Lung (tissue), 12 donors: ENCODE data around the gene ANKRD27. TPM values are rescaled to one million over a fixed set of nuclear protein-coding genes. Genes with fewer than 3 reads are reported as not detected.

ENCODE experiments used
- ATAC-seq: fragments of 200-7000 bp; cut with Tn5 transposase; one replicate; pipeline ENCODE4 v1.9.1; 2020; ENCODE audit warnings: moderate number of reproducible peaks; ENCODE audit not compliant: insufficient read depth, low FRiP score
- DNase-seq, 3 donors: peaks; one replicate each; pipeline ENCODE4 v3.0.0-alpha.2; 2013 to 2017
- H3K27ac ChIP-seq, 2 donors: one replicate each; pipeline ENCODE4 v1.5.1; 2013; ENCODE audit warnings: mild to moderate bottlenecking in 2 of 2, moderate library complexity in 2 of 2, control low read depth in 1 of 2, inconsistent platforms in 1 of 2, low read depth in 1 of 2, low read length in 1 of 2
- H3K27me3 ChIP-seq, 3 donors: one replicate each; pipeline ENCODE4 v1.5.1; 2013; ENCODE audit warnings: low read length in 2 of 3; ENCODE audit not compliant: control insufficient read depth in 3 of 3, insufficient read depth in 3 of 3
- H3K36me3 ChIP-seq, 4 donors: one replicate each; pipeline ENCODE4 v1.5.1; 2013; ENCODE audit warnings: low read length in 4 of 4, mild to moderate bottlenecking in 1 of 4, moderate library complexity in 1 of 4; ENCODE audit not compliant: control insufficient read depth in 4 of 4, insufficient read depth in 4 of 4
- H3K4me1 ChIP-seq, 5 donors: one replicate each; pipeline ENCODE4 v1.5.1; 2013; ENCODE audit warnings: low read length in 5 of 5, mild to moderate bottlenecking in 2 of 5, moderate library complexity in 1 of 5; ENCODE audit not compliant: control insufficient read depth in 5 of 5, insufficient read depth in 5 of 5
- H3K4me3 ChIP-seq: one replicate; pipeline ENCODE4 v1.5.1; 2013; ENCODE audit warnings: mild to moderate bottlenecking, control low read depth, moderate library complexity
- H3K9ac ChIP-seq, 2 donors: one replicate each; pipeline ENCODE4 v1.5.1; 2013; ENCODE audit warnings: low read length in 2 of 2, control low read depth in 1 of 2; ENCODE audit not compliant: insufficient read depth in 1 of 2
- H3K9me3 ChIP-seq, 4 donors: one replicate each; pipeline ENCODE4 v1.5.1; 2013; ENCODE audit warnings: low read length in 3 of 4, mild to moderate bottlenecking in 1 of 4, moderate library complexity in 1 of 4; ENCODE audit not compliant: control insufficient read depth in 4 of 4, insufficient read depth in 3 of 4
- WGBS, 2 donors: extraction: QIAGEN DNeasy Blood & Tissue Kit; methylation state at CpG; one replicate each; pipeline ENCODE4 v1.1.7; 2013; 5-methylcytosine and 5-hydroxymethylcytosine counted together
- polyA plus RNA-seq, 2 donors: library from polyadenylated mRNA; stranded (reverse); fragments of 200-250 nt; gene quantifications; one replicate each; pipeline ENCODE4 v1.2.1, GENCODE V29; 2013
- total RNA-seq, 2 donors: library from RNA; depleted of rRNA in 1 of 2; stranded (reverse); fragments of >200 nt in 1 of 2; gene quantifications; one replicate each; pipeline ENCODE4 v1.2.1, GENCODE V29; 2014 to 2021
- TF ChIP-seq, protein P1 (sequence below): IDR thresholded peaks from 2 replicates; pipeline ENCODE4 v1.5.1; 2012; ENCODE audit warnings: mild to moderate bottlenecking; ENCODE audit errors: control extremely low read depth, extremely low read depth
- donor health status: control.
- donor health status: control.
- donor health status: Bipolar disorder and iron deficiency.
- donor health status: healthy.
- donor health status: DM: yes; HTN: yes; CAD: no.

The ANKRD27 gene
- total and polyA plus RNA-seq, 4 donors: 8.9 to 31.5 (median 22.5) TPM

DNA sequence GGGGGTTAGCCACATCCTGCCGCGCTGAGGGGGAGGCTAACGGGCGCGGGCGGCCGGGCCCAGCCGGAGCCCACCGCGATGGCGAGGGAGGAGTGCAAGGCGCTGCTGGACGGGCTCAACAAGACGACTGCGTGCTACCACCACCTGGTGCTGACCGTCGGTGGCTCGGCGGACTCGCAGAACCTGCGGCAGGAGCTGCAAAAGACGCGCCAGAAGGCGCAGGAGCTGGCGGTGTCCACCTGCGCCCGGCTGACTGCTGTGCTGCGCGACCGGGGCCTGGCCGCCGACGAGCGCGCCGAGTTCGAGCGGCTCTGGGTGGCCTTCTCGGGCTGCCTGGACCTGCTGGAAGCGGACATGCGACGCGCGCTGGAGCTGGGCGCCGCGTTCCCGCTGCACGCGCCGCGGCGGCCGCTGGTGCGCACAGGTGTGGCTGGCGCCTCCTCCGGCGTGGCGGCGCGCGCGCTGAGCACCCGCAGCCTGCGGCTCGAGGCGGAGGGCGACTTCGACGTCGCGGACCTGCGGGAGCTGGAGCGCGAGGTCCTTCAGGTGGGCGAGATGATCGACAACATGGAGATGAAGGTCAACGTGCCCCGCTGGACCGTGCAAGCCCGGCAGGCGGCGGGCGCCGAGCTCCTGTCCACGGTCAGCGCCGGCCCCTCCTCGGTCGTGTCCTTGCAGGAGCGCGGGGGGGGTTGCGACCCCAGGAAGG, 1.4 kb upstream of the ANKRD27 start:
- peak in 2 of 3 donors; percentile 21 to 22 for DNase-seq
- Histone ChIP-seq H3K27me3 (peaks cover 0 to 27% (median 14%) of the 10 kb centered on the region in 3 donors), H3K9me3 (peaks cover 0 to 2% (median 0%) of the 10 kb centered on the region in 4 donors), H3K9ac (no peak overlapping the region), H3K4me1 (peaks cover 0 to 22% (median 0%) of the 10 kb centered on the region in 5 donors), H3K4me3 (peak overlapping the region; percentile 46), H3K36me3 (no peaks in the 10 kb centered on the region), H3K27ac (peak overlapping the region in 1 of 2 donors; percentile 18)
- no peak for ATAC-seq
- WGBS, 2 donors: 2 to 4% methylated on average over 73 to 93 of the region's 93 CpGs
- TF ChIP-seq, protein P1, sequence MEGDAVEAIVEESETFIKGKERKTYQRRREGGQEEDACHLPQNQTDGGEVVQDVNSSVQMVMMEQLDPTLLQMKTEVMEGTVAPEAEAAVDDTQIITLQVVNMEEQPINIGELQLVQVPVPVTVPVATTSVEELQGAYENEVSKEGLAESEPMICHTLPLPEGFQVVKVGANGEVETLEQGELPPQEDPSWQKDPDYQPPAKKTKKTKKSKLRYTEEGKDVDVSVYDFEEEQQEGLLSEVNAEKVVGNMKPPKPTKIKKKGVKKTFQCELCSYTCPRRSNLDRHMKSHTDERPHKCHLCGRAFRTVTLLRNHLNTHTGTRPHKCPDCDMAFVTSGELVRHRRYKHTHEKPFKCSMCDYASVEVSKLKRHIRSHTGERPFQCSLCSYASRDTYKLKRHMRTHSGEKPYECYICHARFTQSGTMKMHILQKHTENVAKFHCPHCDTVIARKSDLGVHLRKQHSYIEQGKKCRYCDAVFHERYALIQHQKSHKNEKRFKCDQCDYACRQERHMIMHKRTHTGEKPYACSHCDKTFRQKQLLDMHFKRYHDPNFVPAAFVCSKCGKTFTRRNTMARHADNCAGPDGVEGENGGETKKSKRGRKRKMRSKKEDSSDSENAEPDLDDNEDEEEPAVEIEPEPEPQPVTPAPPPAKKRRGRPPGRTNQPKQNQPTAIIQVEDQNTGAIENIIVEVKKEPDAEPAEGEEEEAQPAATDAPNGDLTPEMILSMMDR: no peak

- ATAC-seq: peak; percentile 79
- peak within 1 kb of the TSS; percentile 63 for H3K4me3 ChIP-seq
- peaks cover 0 to 22% (median 0%) of the 10 kb centered on the region in 5 donors for H3K4me1 ChIP-seq
- TF ChIP-seq, protein P1: no peak
- no peaks in the 10 kb centered on the region for H3K36me3 ChIP-seq
- 3 to 4% methylated on average over 51 to 53 of the region's 53 CpGs for WGBS, 2 donors
- DNase-seq: peak; percentile 53 to 66 (median 58)
- H3K27me3 ChIP-seq: peaks cover 0 to 27% (median 14%) of the 10 kb centered on the region in 3 donors
- H3K9ac ChIP-seq: peak within 1 kb of the TSS; percentile 25 to 49
- H3K27ac ChIP-seq: peak within 1 kb of the TSS; percentile 83
- peaks cover 0 to 2% (median 0%) of the 10 kb centered on the region in 4 donors for H3K9me3 ChIP-seq
Measured at GRCh38 chr19:32675720-32676185, 773 bp upstream of the ANKRD27 start, which contains the start of gene RGS9BP. TSS of gene RGS9BP (plus strand) at chr19:32675848. CDS start at chr19:32676264, 416 bp downstream.

DNA sequence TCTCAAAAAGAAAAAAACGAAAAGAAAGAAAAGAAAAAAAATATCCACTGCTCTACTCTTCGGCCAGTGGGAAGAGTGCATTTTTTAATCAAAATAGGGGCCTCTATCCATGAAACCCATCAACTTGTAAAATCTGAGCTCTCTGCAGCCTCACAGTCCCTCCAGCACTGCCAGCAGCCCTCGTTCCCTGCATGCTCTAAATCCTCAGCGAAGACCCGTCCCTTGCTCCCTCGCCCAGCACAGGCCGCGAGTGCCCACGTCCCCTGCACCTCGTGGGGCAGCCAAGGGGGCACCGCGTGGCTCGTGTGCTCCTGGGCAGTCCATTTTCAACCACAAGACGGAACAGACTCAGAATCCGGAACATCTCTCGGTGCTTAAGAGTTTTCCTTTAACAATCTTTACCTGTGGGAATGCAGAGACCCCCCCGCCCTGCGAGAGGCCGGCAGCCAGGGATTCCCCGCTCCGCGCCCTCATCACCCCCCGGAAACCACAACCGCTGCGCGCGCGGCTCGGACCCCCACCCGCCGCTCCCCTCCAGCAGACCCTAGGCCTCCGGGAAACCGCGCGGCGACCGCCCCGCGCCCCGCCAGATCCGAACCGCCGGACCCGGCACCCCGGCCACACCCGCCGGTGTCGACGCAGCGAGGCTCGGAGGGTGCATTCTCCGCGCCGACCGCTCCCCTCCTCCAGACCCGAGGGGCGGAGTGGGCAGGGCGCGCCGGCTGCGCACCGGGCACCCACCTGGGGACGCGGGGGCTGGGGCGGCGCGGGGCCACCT, 638 bp downstream of the ANKRD27 start:
- peak overlapping the region; percentile 63 for H3K4me3 ChIP-seq
- H3K9me3 ChIP-seq: peaks cover 0 to 2% (median 0%) of the 10 kb centered on the region in 4 donors
- H3K27me3 ChIP-seq: peaks cover 0 to 20% (median 13%) of the 10 kb centered on the region in 3 donors
- H3K36me3 ChIP-seq: no peaks in the 10 kb centered on the region
- peaks cover 0 to 23% (median 0%) of the 10 kb centered on the region in 5 donors for H3K4me1 ChIP-seq
- H3K9ac ChIP-seq: peak overlapping the region; percentile 25 to 26
- WGBS, 2 donors: 1 to 2% methylated on average over 55 to 67 of the region's 67 CpGs
- ATAC-seq: peak; percentile 1
- DNase-seq: peak in 1 of 3 donors; percentile 26
- TF ChIP-seq, protein P1: no peak
- peak overlapping the region; percentile 75 to 81 for H3K27ac ChIP-seq
